GM19452 (cell line): ENCODE results near the gene CIDEA.
A peak's percentile ranks its signal among the peaks of the same experiment; 100 is the strongest.

Experiments
- ATAC-seq: cut with Tn5 transposase; IDR thresholded peaks from one replicate; pipeline ENCODE4 v1.9.1; 2021; ENCODE audit not compliant: unreplicated experiment

CIDEA gene

DNA sequence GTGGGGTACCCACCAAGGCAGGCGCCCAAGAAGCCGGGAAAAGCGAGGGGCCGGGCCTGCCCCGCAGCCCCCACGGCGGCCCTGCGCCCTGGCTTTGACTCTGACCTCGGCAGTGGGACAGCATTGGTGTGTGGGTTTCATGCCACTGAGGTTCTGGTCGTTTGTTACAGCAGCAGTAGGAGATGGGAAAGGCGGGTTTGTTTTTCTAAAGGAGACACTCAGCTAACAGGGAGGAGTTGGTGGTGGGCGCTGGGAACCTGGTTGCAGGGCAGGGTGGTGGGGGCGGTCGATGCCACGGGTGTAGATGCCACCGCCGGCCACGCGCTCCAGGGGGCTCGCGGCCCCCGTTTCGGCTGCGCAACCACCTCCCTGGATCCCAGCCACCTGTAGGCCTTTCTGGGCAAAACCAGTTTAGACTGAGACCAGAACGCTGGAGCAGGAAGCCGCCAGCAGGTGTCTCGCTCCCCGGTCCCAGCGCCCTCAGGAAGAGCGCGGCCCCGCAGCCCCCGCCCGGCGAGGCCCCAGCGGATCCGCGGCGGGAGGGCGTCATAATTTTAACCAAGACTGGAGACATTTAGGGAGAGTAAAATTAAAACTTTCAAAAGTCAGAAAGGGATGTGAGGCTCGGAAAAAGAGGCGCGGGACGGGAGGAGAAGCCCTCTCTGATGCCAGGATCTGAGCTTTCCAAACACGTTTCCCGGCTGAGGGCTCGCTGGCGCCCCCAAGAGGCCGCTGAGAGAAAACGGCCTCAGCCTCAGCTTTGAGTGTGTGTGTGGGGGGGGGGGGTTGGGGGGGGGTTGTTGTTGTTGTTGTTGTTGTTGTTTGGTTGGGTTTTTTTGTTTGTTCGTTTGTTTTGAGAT lies 17.4 kb downstream of the CIDEA start:
- peak; percentile 80 for ATAC-seq

DNA sequence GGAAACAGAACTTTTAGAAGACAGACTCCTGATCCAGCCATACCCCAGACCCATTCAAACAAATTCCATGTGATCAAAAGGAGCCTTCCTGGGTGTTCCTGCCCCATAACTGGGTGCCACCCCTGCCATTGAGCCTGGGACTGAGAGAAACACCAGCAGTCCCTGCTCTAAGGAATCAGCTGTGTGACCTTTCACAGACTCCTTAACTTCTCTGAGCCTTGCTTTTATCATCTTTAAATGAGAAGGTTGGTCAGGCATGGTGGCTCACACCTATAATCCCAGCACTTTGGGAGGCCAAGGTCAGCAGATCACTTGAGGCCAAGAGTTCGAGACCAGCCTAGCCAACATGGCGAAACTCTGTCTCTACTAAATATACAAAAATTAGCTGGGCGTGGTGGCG lies 20.6 kb downstream of the CIDEA start:
- ATAC-seq, result no peak

GRCh38 chr18:12276736-12277554 lies 22.8 kb downstream of the CIDEA start:
- ATAC-seq, result no peak

GRCh38 chr18:12278215-12278671 lies 24.1 kb downstream of the CIDEA start:
- ATAC-seq, result no peak

- no peak for ATAC-seq
Measured at GRCh38 chr18:12278741-12279682, 24.9 kb downstream of the CIDEA start.

DNA sequence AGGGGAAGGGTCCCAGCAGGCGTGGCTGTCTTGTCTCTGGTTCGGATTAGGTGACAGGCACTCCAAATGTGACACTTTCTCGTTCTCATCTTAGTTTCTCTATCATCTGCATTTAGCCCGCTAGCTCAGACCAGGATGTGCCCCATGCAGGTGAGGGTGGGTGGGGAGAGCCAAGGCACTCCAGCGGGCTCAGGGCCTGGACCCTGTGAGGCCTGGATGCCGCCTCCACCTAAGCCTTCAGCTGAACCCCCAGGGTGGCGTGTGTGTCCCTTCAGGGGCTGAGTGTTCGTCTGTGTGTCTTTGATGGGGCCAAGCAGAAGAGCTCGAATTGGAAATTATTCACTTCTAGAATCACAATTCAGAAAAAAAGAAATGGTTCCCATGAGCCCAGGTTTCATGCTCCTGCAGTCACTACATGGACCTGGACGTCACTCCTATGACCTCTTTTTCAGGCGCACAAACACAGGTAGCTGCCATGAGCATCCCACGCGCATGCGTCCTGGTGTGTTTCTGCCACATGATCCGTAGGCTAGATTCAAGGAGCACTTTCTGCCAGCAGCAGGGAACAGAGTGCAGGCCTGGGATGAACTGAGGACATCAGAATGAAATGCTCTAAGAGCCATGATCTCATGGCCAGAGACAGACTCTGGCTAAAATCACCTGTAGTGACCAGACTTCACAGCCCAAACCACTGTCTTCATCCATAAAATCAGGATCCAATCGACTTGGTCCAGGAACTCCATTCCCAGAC lies 25.8 kb downstream of the CIDEA start:
- ATAC-seq, result no peak

DNA sequence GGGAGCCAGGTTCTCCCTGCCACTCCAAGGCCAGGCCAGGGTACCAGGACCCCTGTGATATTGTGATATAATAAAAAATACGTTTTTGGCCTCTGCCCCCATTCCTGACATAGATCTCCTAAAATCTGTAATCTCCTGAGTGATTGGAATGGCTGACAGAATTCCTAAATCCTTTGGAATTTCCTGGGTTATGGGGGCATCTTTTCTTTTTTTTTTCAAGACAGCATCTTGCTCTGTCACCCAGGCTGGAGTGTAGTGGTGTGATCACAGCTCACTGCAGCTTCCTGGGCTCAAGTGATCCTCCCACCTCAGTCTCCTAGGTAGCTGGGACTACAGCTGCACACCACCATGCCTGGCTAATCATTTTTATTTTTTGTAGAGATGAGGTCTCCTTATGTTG lies 27.7 kb downstream of the CIDEA start:
- no peak for ATAC-seq

GRCh38 chr18:12282442-12283039 lies 28.4 kb downstream of the CIDEA start:
- no peak for ATAC-seq

DNA sequence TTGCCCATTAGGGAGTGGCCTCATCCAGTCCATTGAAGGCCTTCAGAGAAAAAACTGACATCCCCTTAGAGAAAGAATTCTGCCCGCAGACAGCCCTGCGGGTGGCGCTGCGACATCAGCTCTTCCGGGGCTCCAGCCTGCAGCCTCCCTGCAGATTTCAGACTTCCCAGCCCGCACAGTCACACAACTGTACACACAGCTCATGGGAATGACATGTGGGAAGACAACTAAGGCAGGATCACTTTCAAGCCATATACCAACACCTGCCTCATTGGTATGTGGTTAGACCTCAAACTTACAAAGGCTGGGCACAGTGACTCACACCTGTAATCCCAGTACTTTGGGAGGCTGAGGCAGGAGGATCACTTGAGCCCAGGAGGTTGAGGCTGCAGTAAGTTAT lies 29.1 kb downstream of the CIDEA start:
- ATAC-seq, result no peak

- ATAC-seq, result no peak
Measured at GRCh38 chr18:12283666-12284065, 29.5 kb downstream of the CIDEA start.

- ATAC-seq, result no peak
Measured at GRCh38 chr18:12287131-12287681, 33.0 kb downstream of the CIDEA start.

- no peak for ATAC-seq
Measured at GRCh38 chr18:12287684-12288402, 33.7 kb downstream of the CIDEA start.

GRCh38 chr18:12288403-12288755 lies 34.2 kb downstream of the CIDEA start:
- no peak for ATAC-seq

- no peak for ATAC-seq
Measured at GRCh38 chr18:12290086-12290485, 35.9 kb downstream of the CIDEA start.

DNA sequence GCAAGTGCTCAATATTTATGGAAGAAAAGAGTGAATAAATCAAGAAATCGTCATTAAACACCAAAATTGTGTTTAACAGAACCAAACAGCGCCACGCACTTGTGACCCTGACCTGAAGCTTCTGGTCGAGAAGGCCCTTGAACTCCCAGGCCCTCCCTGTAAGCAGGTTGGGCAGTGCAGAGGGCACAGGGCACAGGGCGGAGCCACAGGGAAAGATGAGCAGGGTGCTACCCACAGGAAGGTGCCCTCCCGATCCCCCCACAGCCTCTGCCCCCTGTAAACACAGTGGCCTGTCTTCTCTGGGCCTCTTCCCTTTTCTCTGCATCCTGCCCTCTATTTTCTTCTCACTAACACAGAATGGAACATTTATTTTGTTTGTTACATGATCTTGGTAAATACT lies 37.0 kb downstream of the CIDEA start:
- no peak for ATAC-seq

- ATAC-seq, result no peak
Measured at GRCh38 chr18:12291690-12292089, 37.5 kb downstream of the CIDEA start.

GRCh38 chr18:12293831-12294230 lies 39.7 kb downstream of the CIDEA start:
- no peak for ATAC-seq

GRCh38 chr18:12295389-12296086 lies 41.4 kb downstream of the CIDEA start:
- ATAC-seq, result no peak

GRCh38 chr18:12296087-12296403 lies 41.9 kb downstream of the CIDEA start:
- ATAC-seq, result no peak
